OCI-LY7 (cell line): ENCODE results near the gene MAPK8IP1. TPM values are rescaled to one million over a fixed set of nuclear protein-coding genes. Genes with fewer than 3 reads are reported as not detected.
A peak's percentile ranks its signal among the peaks of the same experiment; 100 is the strongest.

Experiments
- BruUV-seq: library from RNA; stranded (reverse); fragments of 400-500 nt; replicated peaks from 2 replicates; lab custom pipeline; 2021; lab: Mats Ljungman, UMichigan
- CTCF ChIA-PET: fragments of 300-600 bp; sonication (Branson Sonifier 250); formaldehyde crosslinking; loops from one replicate; lab custom pipeline; 2022; ENCODE audit warnings: antibody characterized with exemption; ENCODE audit not compliant: unreplicated experiment; lab: Charles Lee
- POLR2A ChIA-PET: fragments of 300-600 bp; sonication (Branson Sonifier 250); formaldehyde crosslinking; loops from one replicate; lab custom pipeline; 2022; ENCODE audit warnings: antibody characterized with exemption; lab: Charles Lee
- DNase-seq: peaks from one replicate; pipeline ENCODE4 v3.0.0-alpha.2; 2015; ENCODE audit warnings: low spot score
- H2AFZ ChIP-seq: fragments of 200-600 bp; sonication (generic), shearing (Covaris generic); 2 replicates; pipeline ENCODE4 v1.6.1; 2014; ENCODE audit warnings: mild to moderate bottlenecking, antibody characterized with exemption, low read length, moderate library complexity
- H3K27ac ChIP-seq: fragments of 200-600 bp; sonication (generic); 2 replicates; pipeline ENCODE4 v1.5.1; 2014; ENCODE audit warnings: mixed run types, low read depth, mild to moderate bottlenecking, moderate library complexity, low read length, inconsistent platforms; ENCODE audit not compliant: poor library complexity, severe bottlenecking
- H3K36me3 ChIP-seq: fragments of 200-600 bp; sonication (generic); 2 replicates; pipeline ENCODE4 v1.6.1; 2014; ENCODE audit warnings: mild to moderate bottlenecking, antibody characterized with exemption, low read length, moderate library complexity, mixed read lengths; ENCODE audit not compliant: insufficient read depth
- H3K4me1 ChIP-seq: fragments of 200-600 bp; sonication (generic); 2 replicates; pipeline ENCODE4 v1.5.1; 2014; ENCODE audit warnings: mild to moderate bottlenecking, low read length; ENCODE audit not compliant: insufficient read depth, poor library complexity, severe bottlenecking
- H3K4me2 ChIP-seq: fragments of 200-600 bp; sonication (generic); 2 replicates; pipeline ENCODE4 v1.6.1; 2014; ENCODE audit warnings: mild to moderate bottlenecking, low read length
- H3K4me3 ChIP-seq: fragments of 200-600 bp; sonication (generic); 2 replicates; pipeline ENCODE4 v1.5.1; 2014; ENCODE audit warnings: mild to moderate bottlenecking, low read depth, low read length; ENCODE audit not compliant: poor library complexity, severe bottlenecking
- H3K79me2 ChIP-seq: fragments of 200-600 bp; sonication (generic); 2 replicates; pipeline ENCODE4 v1.6.1; 2016; ENCODE audit warnings: low read depth, mild to moderate bottlenecking, low read length, moderate library complexity, mixed read lengths; ENCODE audit not compliant: insufficient read depth
- H3K9me2 ChIP-seq: fragments of 200-600 bp; sonication (generic); 2 replicates; pipeline ENCODE4 v1.6.1; 2016; ENCODE audit warnings: mild to moderate bottlenecking, low read length, mixed read lengths; ENCODE audit not compliant: insufficient read depth
- H3K9me3 ChIP-seq: fragments of 200-600 bp; sonication (generic); 2 replicates; pipeline ENCODE4 v1.6.1; 2014; ENCODE audit warnings: mild to moderate bottlenecking, mixed run types, low read length, mixed read lengths
- H4K20me1 ChIP-seq: fragments of 200-600 bp; sonication (generic); 2 replicates; pipeline ENCODE4 v1.6.1; 2014; ENCODE audit warnings: mild to moderate bottlenecking, antibody characterized with exemption, low read length, moderate library complexity, mixed read lengths; ENCODE audit not compliant: insufficient read depth
- CTCF ChIP-seq: fragments of 200-600 bp; sonication (generic); conservative IDR thresholded peaks from 2 replicates; pipeline ENCODE4 v1.5.1; 2014; ENCODE audit warnings: mild to moderate bottlenecking, antibody characterized with exemption, low read length, moderate library complexity, mixed read lengths
- EZH2phosphoT487 ChIP-seq: fragments of 200-600 bp; sonication (generic); IDR thresholded peaks from 2 replicates; pipeline ENCODE4 v1.6.1; 2018; ENCODE audit warnings: low read depth, borderline replicate concordance, mild to moderate bottlenecking, mixed run types, antibody characterized with exemption, low read length, moderate library complexity, mixed read lengths
- intact Hi-C: fragments of 100-400 bp; cut with micrococcal nuclease; formaldehyde crosslinking; loops from one replicate; pipeline ENCODE4 v1.10.0; 2022; ENCODE audit not compliant: unreplicated experiment
- total RNA-seq, 2 experiments: library from RNA; depleted of rRNA in 1 of 2; stranded (reverse); fragments of >200 nt in 1 of 2; shearing (Covaris generic) in 1 of 2; gene quantifications; 2 replicates each; pipeline ENCODE4 v1.2.3, GENCODE V29; 2014 to 2022

The MAPK8IP1 gene
- total RNA-seq, 2 experiments from 2014 or later, result 2.2 TPM

- H3K4me2 ChIP-seq, result peak overlapping the region; percentile 86
- intact Hi-C loops, result loop anchor here (1.0 to 2.0 kb wide), 3 partner anchors 11 to 191 kb away; partner anchors contain the start of gene PHF21A
Measured at GRCh38 chr11:45929486-45930030, 44.1 kb downstream of the MAPK8IP1 start.

GRCh38 chr11:45930031-45930794, 44.8 kb downstream of the MAPK8IP1 start:
- BruUV-seq, result no TSS peak
- Histone ChIP-seq H3K4me1 (peaks cover 63% of the 10 kb centered on the region), H3K9me3 (no peaks in the 10 kb centered on the region), H3K4me3 (peak overlapping the region; percentile 72), H3K79me2 (peaks cover 19% of the 10 kb centered on the region), H3K27ac (peak overlapping the region; percentile 95), H4K20me1 (no peaks in the 10 kb centered on the region), H3K4me2 (peak overlapping the region; percentile 86), H3K36me3 (peaks cover 18% of the 10 kb centered on the region), H3K9me2 (no peaks in the 10 kb centered on the region), H2AFZ (no peak overlapping the region)
- TF ChIP-seq CTCF, result no peak
- TF ChIP-seq EZH2phosphoT487, result no peak
- POLR2A ChIA-PET, result interaction anchor here (0.5 to 3.1 kb wide), 6 partner anchors 9 to 76 kb away, joined by 3 to 33 read pairs (median 4); partner anchors contain the start of gene PEX16
- DNase-seq, result peak; percentile 96
- intact Hi-C loops, result loop anchor here (1.0 to 2.0 kb wide), 3 partner anchors 12 to 191 kb away; partner anchors contain the start of gene PHF21A
- CTCF ChIA-PET, result interaction anchor here (0.6 to 1.7 kb wide), 4 partner anchors 12 to 420 kb away, joined by 3 to 10 read pairs (median 7); no protein-coding TSS in a partner anchor

More at GRCh38 chr11:45929486-45930030, 44.1 kb downstream of the MAPK8IP1 start:
- Histone ChIP-seq H2AFZ (no peak overlapping the region), H3K9me3 (no peaks in the 10 kb centered on the region), H3K27ac (peak overlapping the region; percentile 95), H3K4me3 (peak overlapping the region; percentile 72), H3K79me2 (peaks cover 19% of the 10 kb centered on the region), H3K36me3 (peaks cover 12% of the 10 kb centered on the region; the same call in 1 of the 2 replicates), H3K4me1 (peaks cover 57% of the 10 kb centered on the region), H4K20me1 (no peaks in the 10 kb centered on the region), H3K9me2 (no peaks in the 10 kb centered on the region)
- no peak for DNase-seq
- no TSS peak for BruUV-seq
- ChIA-PET CTCF (interaction anchor here (1.7 kb wide), 1 partner anchor 11 kb away, joined by 7 read pairs; no protein-coding TSS in a partner anchor), POLR2A (interaction anchor here (0.6 to 3.1 kb wide), 5 partner anchors 10 to 66 kb away, joined by 3 to 33 read pairs (median 6); partner anchors contain the start of gene PEX16)
- TF ChIP-seq EZH2phosphoT487 (no peak), CTCF (no peak)
